Measurements from ENCODE around the gene PTTG1IP2. TPM values are rescaled to one million over a fixed set of nuclear protein-coding genes. Genes with fewer than 3 reads are reported as not detected.
A peak's percentile ranks its signal among the peaks of the same experiment; 100 is the strongest.

Gene PTTG1IP2
- total RNA-seq, 6 experiments from 2014 or later = not detected

GRCh38 chr7:90472805-90473540 is 3.5 kb downstream of the PTTG1IP2 start:
- Histone ChIP-seq H3K27me3 (no peaks in the 10 kb centered on the region), H3K27ac (no peak overlapping the region), H3K4me1 (no peaks in the 10 kb centered on the region), H3K4me3 (no peak overlapping the region), H3K9me3 (no peaks in the 10 kb centered on the region), H3K36me3 (no peaks in the 10 kb centered on the region)
- TF ChIP-seq POLR2A (IDR thresholded peaks at IDR 0.05) (no peak), CTCF (IDR thresholded peaks at IDR 0.05) (no peak)
- DNase-seq (no peak), ATAC-seq (no peak)
- WGBS (ENCODE audit: insufficient coverage, low coverage, low lambda C conversion rate, missing lambda C conversion rate) = 86% methylated on average over 1 of the region's 1 CpG
- intact Hi-C loops (cut with DNase I) = no loop called here

GRCh38 chr7:90473814-90474213 is 4.4 kb downstream of the PTTG1IP2 start:
- no peak for DNase-seq
- Histone ChIP-seq H3K27ac (no peak overlapping the region), H3K36me3 (no peaks in the 10 kb centered on the region), H3K9me3 (no peaks in the 10 kb centered on the region), H3K4me1 (no peaks in the 10 kb centered on the region), H3K27me3 (no peaks in the 10 kb centered on the region), H3K4me3 (no peak overlapping the region)
- intact Hi-C loops (cut with DNase I) = no loop called here
- ATAC-seq = peak in 1 of 4 donors; percentile 61
- TF ChIP-seq POLR2A (IDR thresholded peaks at IDR 0.05) (no peak), CTCF (IDR thresholded peaks at IDR 0.05) (no peak)

GRCh38 chr7:90474284-90475210 is 5.1 kb downstream of the PTTG1IP2 start:
- no peak overlapping the region for H3K27ac ChIP-seq
- intact Hi-C loops (cut with DNase I) = no loop called here
- H3K36me3 ChIP-seq = no peaks in the 10 kb centered on the region
- no peaks in the 10 kb centered on the region for H3K4me1 ChIP-seq
- H3K9me3 ChIP-seq = no peaks in the 10 kb centered on the region
- WGBS (ENCODE audit: insufficient coverage, low coverage, low lambda C conversion rate, missing lambda C conversion rate) = no CpG with 5 or more reads among the region's 2 CpGs
- H3K27me3 ChIP-seq = no peaks in the 10 kb centered on the region
- DNase-seq = no peak
- TF ChIP-seq POLR2A (IDR thresholded peaks at IDR 0.05) (no peak), CTCF (IDR thresholded peaks at IDR 0.05) (no peak)
- no peak overlapping the region for H3K4me3 ChIP-seq
- ATAC-seq = no peak

GRCh38 chr7:90483251-90483650 is 13.8 kb downstream of the PTTG1IP2 start:
- WGBS (ENCODE audit: insufficient coverage, low coverage, low lambda C conversion rate, missing lambda C conversion rate) = 100% methylated on average over 1 of the region's 1 CpG
- ATAC-seq (no peak), DNase-seq (no peak)
- Histone ChIP-seq H3K36me3 (no peaks in the 10 kb centered on the region), H3K27ac (no peak overlapping the region), H3K4me1 (no peaks in the 10 kb centered on the region), H3K27me3 (no peaks in the 10 kb centered on the region), H3K4me3 (no peak overlapping the region), H3K9me3 (no peaks in the 10 kb centered on the region)
- intact Hi-C loops (cut with DNase I) = no loop called here
- no peak for TF ChIP-seq CTCF (IDR thresholded peaks at IDR 0.05)
- TF ChIP-seq POLR2A (IDR thresholded peaks at IDR 0.05) = no peak

Data from right lobe of liver (tissue), 6 donors.